Fibroblast of villous mesenchyme (primary cell): ENCODE results near the gene SORCS2. TPM values are rescaled to one million over a fixed set of nuclear protein-coding genes. Genes with fewer than 3 reads are reported as not detected.

Experiments used
- DNase-seq: peaks from one replicate; pipeline ENCODE4 v3.0.0-alpha.2; 2010; ENCODE audit warnings: low read depth
- H3K4me3 ChIP-seq: 2 replicates; pipeline ENCODE4 v1.5.1; 2011; ENCODE audit warnings: low read depth, mild to moderate bottlenecking, low read length
- total RNA-seq: library from RNA; depleted of rRNA; stranded (reverse); fragments of >200 nt; gene quantifications from 2 replicates; pipeline ENCODE4 v1.2.3, GENCODE V29; 2012
- TF ChIP-seq, protein P1 (sequence below): IDR thresholded peaks from 2 replicates; pipeline ENCODE4 v1.5.1; 2012; ENCODE audit warnings: low read depth, mild to moderate bottlenecking, low read length; ENCODE audit not compliant: insufficient read depth

Gene SORCS2
- total RNA-seq, 1 donor = under 0.01 TPM

DNA sequence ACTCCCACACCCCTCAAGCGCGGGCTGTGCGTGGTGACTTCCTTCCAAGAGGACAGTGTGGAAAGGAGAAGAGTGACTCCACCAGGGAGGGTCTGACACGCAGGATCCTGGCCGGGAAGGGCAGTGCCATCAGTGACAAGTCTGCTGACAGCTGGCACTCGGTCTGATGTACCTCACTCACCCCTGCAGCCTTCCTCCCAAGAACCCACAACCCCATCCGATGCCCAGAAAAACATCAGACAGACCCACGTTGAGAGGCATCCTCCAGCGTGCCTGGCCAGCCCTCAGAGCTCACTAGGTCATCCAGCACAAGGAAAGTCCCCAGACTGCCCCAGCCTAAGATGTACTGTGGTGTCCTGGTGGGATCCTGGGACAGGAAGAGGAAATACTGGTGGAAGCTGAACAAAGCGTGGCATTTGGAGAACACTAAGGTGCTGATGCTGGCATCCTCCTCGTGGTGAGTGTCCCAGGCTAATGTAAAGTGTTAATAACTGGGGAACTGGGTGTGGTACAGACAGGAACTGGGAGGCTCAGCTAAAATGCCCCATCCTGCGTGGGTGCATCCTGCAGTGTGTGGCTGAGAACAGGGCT is 442.4 kb downstream of the SORCS2 start:
- no peak for DNase-seq
- no peak overlapping the region for H3K4me3 ChIP-seq
- TF ChIP-seq, protein P1, sequence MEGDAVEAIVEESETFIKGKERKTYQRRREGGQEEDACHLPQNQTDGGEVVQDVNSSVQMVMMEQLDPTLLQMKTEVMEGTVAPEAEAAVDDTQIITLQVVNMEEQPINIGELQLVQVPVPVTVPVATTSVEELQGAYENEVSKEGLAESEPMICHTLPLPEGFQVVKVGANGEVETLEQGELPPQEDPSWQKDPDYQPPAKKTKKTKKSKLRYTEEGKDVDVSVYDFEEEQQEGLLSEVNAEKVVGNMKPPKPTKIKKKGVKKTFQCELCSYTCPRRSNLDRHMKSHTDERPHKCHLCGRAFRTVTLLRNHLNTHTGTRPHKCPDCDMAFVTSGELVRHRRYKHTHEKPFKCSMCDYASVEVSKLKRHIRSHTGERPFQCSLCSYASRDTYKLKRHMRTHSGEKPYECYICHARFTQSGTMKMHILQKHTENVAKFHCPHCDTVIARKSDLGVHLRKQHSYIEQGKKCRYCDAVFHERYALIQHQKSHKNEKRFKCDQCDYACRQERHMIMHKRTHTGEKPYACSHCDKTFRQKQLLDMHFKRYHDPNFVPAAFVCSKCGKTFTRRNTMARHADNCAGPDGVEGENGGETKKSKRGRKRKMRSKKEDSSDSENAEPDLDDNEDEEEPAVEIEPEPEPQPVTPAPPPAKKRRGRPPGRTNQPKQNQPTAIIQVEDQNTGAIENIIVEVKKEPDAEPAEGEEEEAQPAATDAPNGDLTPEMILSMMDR = no peak

DNA sequence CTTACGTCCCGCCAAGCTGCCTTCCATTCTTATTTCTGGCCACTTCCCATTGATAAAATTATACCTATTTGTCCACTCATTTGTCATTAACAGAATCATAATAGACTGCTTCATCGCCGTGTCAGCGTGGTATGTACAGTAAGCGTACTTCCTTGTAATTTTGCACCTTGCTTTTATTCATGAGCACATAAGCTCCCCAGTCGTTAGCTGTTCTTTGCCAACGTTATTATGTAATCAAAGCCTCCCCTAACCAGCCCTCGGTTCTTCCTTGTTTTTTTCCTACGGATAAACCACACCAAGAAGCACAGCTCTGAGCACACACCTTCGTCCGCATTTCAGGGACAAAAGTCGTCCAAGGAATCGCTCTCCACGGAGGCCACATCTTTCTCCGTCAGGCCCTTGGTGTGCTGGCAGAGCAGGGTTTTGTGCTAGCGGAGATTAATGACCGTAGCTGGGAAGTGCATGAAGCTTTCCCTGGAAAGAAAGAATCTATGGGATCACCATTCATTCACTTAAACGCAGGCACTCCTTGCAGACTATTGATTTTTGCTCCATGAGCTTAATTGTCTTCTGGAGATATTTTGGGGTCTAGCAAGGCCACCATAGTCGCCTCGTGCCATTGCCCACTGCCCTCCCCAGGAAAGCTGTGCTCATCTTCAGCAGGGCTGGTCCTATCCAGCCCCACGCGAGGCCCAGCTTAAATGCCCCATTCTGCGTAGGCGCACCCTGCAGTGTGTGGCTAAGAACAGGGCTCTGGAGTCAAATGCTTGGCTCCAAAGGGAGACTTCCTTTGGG is 443.3 kb downstream of the SORCS2 start:
- DNase-seq = no peak
- H3K4me3 ChIP-seq = no peak overlapping the region
- TF ChIP-seq, protein P1 = no peak

DNA sequence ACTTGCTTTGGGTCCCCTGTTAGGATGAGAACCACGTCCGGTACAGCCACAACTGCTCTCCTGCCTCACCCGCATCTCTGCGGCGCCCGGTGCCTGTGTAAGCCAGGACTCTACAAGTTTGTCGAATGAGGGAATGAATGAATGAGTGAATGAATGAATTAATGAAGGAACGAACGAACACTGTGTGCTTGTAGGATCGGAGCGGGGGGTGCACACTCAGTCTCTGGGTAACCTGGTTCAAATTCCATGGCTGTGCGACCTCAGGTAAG is 443.8 kb downstream of the SORCS2 start:
- DNase-seq = no peak
- TF ChIP-seq, protein P1 = no peak
- H3K4me3 ChIP-seq = no peak overlapping the region

DNA sequence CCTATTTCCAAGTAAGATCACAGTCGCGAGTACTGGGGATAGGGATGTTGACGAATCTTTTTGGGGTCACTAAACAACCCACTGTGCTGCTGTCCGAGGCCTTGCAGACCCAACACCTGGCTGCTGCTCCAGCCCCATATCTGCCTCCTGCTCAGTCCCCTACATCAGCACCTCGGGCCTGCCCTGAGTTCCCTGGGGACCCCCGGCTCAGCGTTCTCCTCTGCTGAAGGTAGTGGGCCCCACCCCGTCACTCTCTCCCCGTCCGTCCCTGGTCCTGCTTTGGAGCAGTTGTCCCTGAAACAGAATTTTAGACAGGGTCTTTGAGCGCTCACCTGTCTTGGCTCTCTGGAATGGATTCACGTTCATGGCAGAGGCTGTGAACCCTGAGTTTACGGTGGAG is 444.8 kb downstream of the SORCS2 start:
- H3K4me3 ChIP-seq = no peak overlapping the region
- TF ChIP-seq, protein P1 = no peak
- no peak for DNase-seq

DNA sequence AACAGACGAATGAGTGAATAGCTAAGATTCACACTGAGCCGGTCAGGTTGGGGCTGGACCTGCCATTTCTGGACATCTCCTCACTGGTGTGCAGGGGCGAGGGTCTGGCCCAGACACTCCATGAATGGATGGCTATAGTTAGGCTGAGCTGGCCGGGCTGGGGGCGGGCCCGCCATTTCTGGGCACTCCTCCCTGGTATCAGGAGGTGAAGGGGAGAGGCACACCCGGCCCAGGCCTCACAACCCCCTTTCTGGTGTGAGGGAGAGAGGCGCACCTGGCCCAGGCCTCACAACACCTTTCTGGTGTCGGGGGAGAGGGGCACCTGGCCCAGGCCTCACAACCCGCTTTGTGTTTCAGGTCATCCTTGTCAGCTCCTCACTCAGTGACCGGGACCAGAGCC is 445.6 kb downstream of the SORCS2 start:
- TF ChIP-seq, protein P1 = no peak
- DNase-seq = no peak
- H3K4me3 ChIP-seq = no peak overlapping the region

DNA sequence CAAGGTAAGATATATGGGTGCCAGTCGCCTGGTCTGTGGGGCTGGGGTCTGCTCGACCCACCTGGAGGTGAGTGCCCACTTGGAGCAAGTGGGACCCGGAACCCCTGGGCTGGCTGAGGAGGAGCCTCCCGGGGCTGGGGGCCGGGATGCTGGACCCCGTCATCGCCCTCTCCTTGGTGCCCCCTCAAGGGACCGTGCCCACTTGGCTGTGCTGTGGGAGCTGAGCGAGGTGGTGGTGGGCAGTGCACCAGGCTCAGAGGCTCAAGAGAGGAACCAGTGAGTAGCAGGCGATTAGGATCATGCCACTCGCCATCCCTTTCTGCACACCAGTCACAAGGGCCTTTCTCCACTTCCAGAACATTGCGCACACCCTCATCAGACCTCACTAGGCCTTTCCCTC is 446.2 kb downstream of the SORCS2 start:
- TF ChIP-seq, protein P1 = no peak
- no peak overlapping the region for H3K4me3 ChIP-seq
- DNase-seq = no peak
